C4-2B (cell line): ENCODE data around the gene NFRKB.

ENCODE experiments used
- CTCF ChIP-seq: fragments of 450-650 bp; conservative IDR thresholded peaks from 2 replicates; pipeline ENCODE4 v1.5.1; 2017; ENCODE audit warnings: mild to moderate bottlenecking
- ZFX ChIP-seq: fragments of 450-650 bp; IDR thresholded peaks from 2 replicates; pipeline ENCODE4 v1.6.1; 2017

GRCh38 chr11:129933891-129934290 lies 38.5 kb upstream of the NFRKB start:
- no peak for TF ChIP-seq CTCF
- no peak for TF ChIP-seq ZFX
